ENCODE results near the gene PIM2. TPM values are rescaled to one million over a fixed set of nuclear protein-coding genes. Genes with fewer than 3 reads are reported as not detected.

PIM2 gene
- total and polyA plus RNA-seq, 2 experiments from 2014 or later = 4.4 to 4.6 TPM

DNA sequence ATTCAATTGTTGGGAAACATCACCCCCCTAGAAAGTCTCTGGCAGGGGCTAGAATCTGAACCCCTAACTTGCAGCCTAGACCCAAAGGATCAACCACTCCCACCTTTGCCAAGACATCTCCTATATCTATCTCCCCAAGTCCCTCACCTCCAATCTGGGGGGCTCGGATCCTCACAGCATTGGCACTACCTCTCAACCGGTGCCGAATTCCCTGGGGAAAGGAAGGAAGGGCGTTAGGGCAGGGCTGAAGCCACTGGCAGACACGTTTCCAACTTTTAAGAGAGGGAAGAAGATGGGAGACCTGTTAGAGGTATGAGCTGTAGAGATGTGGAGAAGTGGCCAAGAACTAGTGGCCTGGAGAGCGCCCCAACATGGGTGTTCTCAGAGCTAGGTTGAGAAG, 23.9 kb downstream of the PIM2 start:
- H3K4me2 ChIP-seq (ENCODE audit: unreplicated experiment) = no peak overlapping the region
- TF ChIP-seq EZH2 (IDR thresholded peaks at IDR 0.05; ENCODE audit: insufficient read depth, poor library complexity, severe bottlenecking) (no peak), EZH2phosphoT487 (IDR thresholded peaks at IDR 0.05; ENCODE audit: insufficient read depth, low read depth) (no peak)
- in situ Hi-C loops (cut with MboI) = no loop called here
- DNase-seq = no peak
- H3K9me2 ChIP-seq (ENCODE audit: insufficient read depth) = no peaks in the 10 kb centered on the region
- 0 out of 2 replicates have a peak, but pooled peaks cover 4% of the 10 kb centered on the region for H3K4me1 ChIP-seq (ENCODE audit: insufficient read depth)
- no peak overlapping the region for H2AFZ ChIP-seq
- H3F3A ChIP-seq (ENCODE audit: insufficient read depth) = no peaks in the 10 kb centered on the region
- no peaks in the 10 kb centered on the region for H3K27me3 ChIP-seq (replicated peaks; ENCODE audit: insufficient read depth)
- no peaks in the 10 kb centered on the region for H3K9me3 ChIP-seq (ENCODE audit: low read depth)
- no peak overlapping the region for H3K9ac ChIP-seq
- WGBS, 2 experiments (ENCODE audit: low coverage in 1 of 2, low lambda C conversion rate in 2 of 2, missing lambda C conversion rate in 2 of 2) = 59 to 65% methylated on average over 6 of the region's 6 CpGs
- H3K4me3 ChIP-seq = no peak overlapping the region
- H3K36me3 ChIP-seq (ENCODE audit: low read depth) = no peaks in the 10 kb centered on the region
- H3K79me2 ChIP-seq (ENCODE audit: insufficient read depth) = peaks cover 33% of the 10 kb centered on the region
- H3K27ac ChIP-seq = no peak overlapping the region
- no peaks in the 10 kb centered on the region for H4K20me1 ChIP-seq (ENCODE audit: insufficient read depth)

DNA sequence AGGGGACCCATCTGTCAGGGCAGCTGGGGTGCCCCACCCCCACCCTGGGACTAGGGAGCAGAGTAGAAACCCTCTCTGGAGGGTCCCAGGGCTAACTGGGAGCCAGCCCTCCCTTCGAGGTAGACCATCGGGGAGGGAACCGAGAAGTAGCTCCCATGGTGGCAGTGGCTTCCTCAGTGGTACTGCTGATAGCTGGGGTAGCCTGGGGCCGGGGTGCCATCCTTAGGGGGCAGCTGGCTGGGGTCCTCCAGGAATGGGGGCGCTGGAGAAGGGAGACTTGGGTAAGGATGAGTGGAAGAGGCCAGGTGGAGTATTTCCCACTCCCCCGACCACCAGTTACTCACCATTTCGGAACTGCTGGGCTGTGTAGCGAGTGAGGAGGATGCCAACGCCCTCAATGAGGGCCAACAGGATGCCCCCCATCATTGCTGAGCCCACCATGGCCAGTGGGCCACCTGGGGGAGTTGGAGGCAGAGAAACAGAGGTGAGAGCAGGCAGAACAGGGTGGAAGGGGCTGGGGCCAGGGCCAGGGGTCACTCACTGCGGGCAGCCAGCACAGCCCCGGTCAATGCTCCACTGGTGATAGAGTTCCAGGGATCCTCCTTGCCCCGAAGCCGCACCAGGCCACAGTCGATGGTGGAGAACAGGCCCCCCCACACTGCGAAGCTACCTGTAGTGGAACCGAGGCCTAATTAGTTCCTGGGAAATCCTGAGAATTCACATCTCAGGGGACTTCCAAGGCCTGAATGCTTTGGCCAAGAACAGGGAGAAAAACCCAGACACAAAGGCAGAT, 25.1 kb downstream of the PIM2 start:
- H3K4me1 ChIP-seq (ENCODE audit: insufficient read depth) = 0 out of 2 replicates have a peak, but pooled peaks cover under 1% of the 10 kb centered on the region
- no peak overlapping the region for H3K4me3 ChIP-seq
- no peaks in the 10 kb centered on the region for H4K20me1 ChIP-seq (ENCODE audit: insufficient read depth)
- no peaks in the 10 kb centered on the region for H3F3A ChIP-seq (ENCODE audit: insufficient read depth)
- no peak overlapping the region for H3K9ac ChIP-seq
- no peaks in the 10 kb centered on the region for H3K9me2 ChIP-seq (ENCODE audit: insufficient read depth)
- no peak overlapping the region for H3K27ac ChIP-seq
- no peak overlapping the region for H2AFZ ChIP-seq
- in situ Hi-C loops (cut with MboI) = no loop called here
- no peaks in the 10 kb centered on the region for H3K9me3 ChIP-seq (ENCODE audit: low read depth)
- TF ChIP-seq EZH2 (IDR thresholded peaks at IDR 0.05; ENCODE audit: insufficient read depth, poor library complexity, severe bottlenecking) (no peak), EZH2phosphoT487 (IDR thresholded peaks at IDR 0.05; ENCODE audit: insufficient read depth, low read depth) (no peak)
- H3K27me3 ChIP-seq (replicated peaks; ENCODE audit: insufficient read depth) = no peaks in the 10 kb centered on the region
- H3K36me3 ChIP-seq (ENCODE audit: low read depth) = no peaks in the 10 kb centered on the region
- H3K79me2 ChIP-seq (ENCODE audit: insufficient read depth) = peaks cover 22% of the 10 kb centered on the region
- DNase-seq = no peak
- no peak overlapping the region for H3K4me2 ChIP-seq (ENCODE audit: unreplicated experiment)
- 67 to 81% methylated on average over 6 to 10 of the region's 16 CpGs for WGBS, 2 experiments (ENCODE audit: low coverage in 1 of 2, low lambda C conversion rate in 2 of 2, missing lambda C conversion rate in 2 of 2)

DNA sequence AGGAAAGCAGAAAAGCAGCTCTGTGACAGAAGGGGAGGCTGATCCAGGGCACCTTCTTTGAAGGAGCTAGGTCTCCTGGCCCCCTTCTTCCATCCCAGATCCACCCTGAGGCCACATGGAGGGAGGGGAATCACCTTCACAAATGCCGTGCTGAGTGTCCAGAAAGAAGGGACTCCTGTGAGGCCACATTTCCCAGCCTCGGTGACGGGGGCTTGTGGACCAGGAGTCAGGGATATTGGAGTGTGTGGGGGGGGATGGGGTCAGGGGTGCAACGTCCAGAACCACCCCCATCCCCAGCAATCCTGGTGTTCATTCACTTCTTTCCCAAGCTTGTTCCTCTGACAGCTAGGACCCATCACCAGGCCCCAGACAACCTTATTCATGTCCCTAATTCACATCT, 25.9 kb downstream of the PIM2 start:
- Histone ChIP-seq H3K4me2 (ENCODE audit: unreplicated experiment) (no peak overlapping the region), H2AFZ (no peak overlapping the region), H3F3A (ENCODE audit: insufficient read depth) (no peaks in the 10 kb centered on the region), H3K27ac (no peak overlapping the region), H4K20me1 (ENCODE audit: insufficient read depth) (no peaks in the 10 kb centered on the region), H3K9ac (no peak overlapping the region), H3K4me1 (ENCODE audit: insufficient read depth) (no peaks in the 10 kb centered on the region), H3K4me3 (no peak overlapping the region), H3K9me2 (ENCODE audit: insufficient read depth) (no peaks in the 10 kb centered on the region), H3K36me3 (ENCODE audit: low read depth) (no peaks in the 10 kb centered on the region), H3K9me3 (ENCODE audit: low read depth) (no peaks in the 10 kb centered on the region), H3K27me3 (replicated peaks; ENCODE audit: insufficient read depth) (no peaks in the 10 kb centered on the region), H3K79me2 (ENCODE audit: insufficient read depth) (peaks cover 22% of the 10 kb centered on the region)
- TF ChIP-seq EZH2phosphoT487 (IDR thresholded peaks at IDR 0.05; ENCODE audit: insufficient read depth, low read depth) (no peak), EZH2 (IDR thresholded peaks at IDR 0.05; ENCODE audit: insufficient read depth, poor library complexity, severe bottlenecking) (no peak)
- DNase-seq = no peak
- in situ Hi-C loops (cut with MboI) = no loop called here
- WGBS, 2 experiments (ENCODE audit: low coverage in 1 of 2, low lambda C conversion rate in 2 of 2, missing lambda C conversion rate in 2 of 2) = 95 to 100% methylated on average over 2 to 3 of the region's 4 CpGs

DNA sequence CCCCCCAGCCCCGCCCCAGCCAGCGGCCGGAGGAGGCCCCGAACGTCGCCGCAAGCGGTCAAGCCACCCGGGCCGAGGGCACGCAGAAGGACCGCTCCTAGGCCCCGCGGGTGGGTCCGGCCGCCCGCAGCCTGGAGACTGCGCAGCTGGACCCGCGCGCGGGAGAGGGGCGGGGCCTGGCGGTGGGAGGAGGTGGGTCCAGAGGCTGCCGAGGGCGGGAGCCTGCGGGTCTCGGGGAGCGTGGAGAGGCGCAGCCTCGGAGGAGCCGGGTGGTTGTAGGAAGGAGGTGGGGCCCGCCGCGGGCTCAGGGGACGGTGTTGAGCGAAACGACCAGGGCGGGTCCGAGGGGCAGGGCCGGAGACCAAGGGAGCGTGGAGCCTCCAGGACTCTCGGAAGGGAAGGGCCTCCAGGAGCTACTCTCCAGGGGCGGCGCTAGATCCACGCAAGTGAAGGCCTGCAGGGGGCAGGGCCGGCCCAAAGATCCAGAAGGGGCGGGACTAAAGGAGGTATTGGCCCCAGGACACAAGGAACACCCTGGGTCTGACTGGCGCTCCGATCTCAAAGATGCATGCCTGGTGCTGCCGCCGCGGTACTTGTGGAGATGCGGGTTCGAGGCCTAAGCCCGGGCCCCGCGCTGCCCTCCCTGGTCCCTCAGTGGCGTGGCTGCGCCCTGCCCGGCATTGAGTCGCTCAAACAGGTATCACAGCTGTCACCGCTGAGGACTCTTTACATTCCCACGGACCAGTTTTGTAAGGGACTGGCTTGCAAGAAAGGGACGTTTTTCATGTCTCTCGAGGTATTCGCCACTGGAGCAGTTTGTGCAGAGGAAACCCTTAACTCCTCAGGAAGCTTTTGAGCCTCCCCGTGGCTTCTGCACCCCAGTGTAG, 27.2 kb downstream of the PIM2 start:
- H3K9me2 ChIP-seq (ENCODE audit: insufficient read depth) = no peaks in the 10 kb centered on the region
- DNase-seq = peak; percentile 89
- H3K9me3 ChIP-seq (ENCODE audit: low read depth) = no peaks in the 10 kb centered on the region
- H3K9ac ChIP-seq = peak overlapping the region; percentile 65
- 4 to 5% methylated on average over 17 to 44 of the region's 68 CpGs for WGBS, 2 experiments (ENCODE audit: low coverage in 1 of 2, low lambda C conversion rate in 2 of 2, missing lambda C conversion rate in 2 of 2)
- peak overlapping the region; percentile 74 for H3K4me3 ChIP-seq
- no peaks in the 10 kb centered on the region for H4K20me1 ChIP-seq (ENCODE audit: insufficient read depth)
- in situ Hi-C loops (cut with MboI) = no loop called here
- no peaks in the 10 kb centered on the region for H3K27me3 ChIP-seq (replicated peaks; ENCODE audit: insufficient read depth)
- TF ChIP-seq EZH2 (IDR thresholded peaks at IDR 0.05; ENCODE audit: insufficient read depth, poor library complexity, severe bottlenecking) = no peak
- no peak for TF ChIP-seq EZH2phosphoT487 (IDR thresholded peaks at IDR 0.05; ENCODE audit: insufficient read depth, low read depth)
- H3K36me3 ChIP-seq (ENCODE audit: low read depth) = no peaks in the 10 kb centered on the region
- H3K79me2 ChIP-seq (ENCODE audit: insufficient read depth) = peaks cover 18% of the 10 kb centered on the region
- H3K27ac ChIP-seq = no peak overlapping the region
- peak overlapping the region; percentile 71 for H3K4me2 ChIP-seq (ENCODE audit: unreplicated experiment)
- H2AFZ ChIP-seq = peak overlapping the region; percentile 87
- H3K4me1 ChIP-seq (ENCODE audit: insufficient read depth) = no peaks in the 10 kb centered on the region
- no peaks in the 10 kb centered on the region for H3F3A ChIP-seq (ENCODE audit: insufficient read depth)

All from GM23248 (cell line).